Stomach (tissue), 9 donors: ENCODE results near the gene MESD. TPM values are rescaled to one million over a fixed set of nuclear protein-coding genes. Genes with fewer than 3 reads are reported as not detected.

Source experiments
- DNase-seq, 2 donors: peaks; one replicate each; pipeline versions ENCODE4 v3.0.0 to v3.0.0-alpha.2; 2013 to 2019
- H3K27ac ChIP-seq, 5 donors: fragments of 200-600 bp in 4 of 5; sonication (generic) in 4 of 5; one replicate each; pipeline ENCODE4 v1.5.1; 2013 to 2019; ENCODE audit warnings: mild to moderate bottlenecking in 1 of 5, moderate library complexity in 1 of 5
- H3K27me3 ChIP-seq, 3 donors: fragments of 200-600 bp; sonication (generic); one replicate each; pipeline ENCODE4 v1.5.1; 2017 to 2019; ENCODE audit warnings: mixed run types in 1 of 3
- H3K36me3 ChIP-seq, 4 donors: fragments of 200-600 bp; sonication (generic); 1 replicate in 3 of 4; 2 replicates in 1 of 4; pipeline ENCODE4 v1.5.1; 2016 to 2019
- H3K4me1 ChIP-seq, 4 donors: fragments of 200-600 bp; sonication (generic); one replicate each; pipeline ENCODE4 v1.5.1; 2016 to 2019
- H3K4me3 ChIP-seq, 4 donors: fragments of 200-600 bp; sonication (generic) in 3 of 4; one replicate each; pipeline ENCODE4 v1.5.1; 2016 to 2019; ENCODE audit warnings: mild to moderate bottlenecking in 1 of 4
- H3K9me3 ChIP-seq, 4 donors: fragments of 200-600 bp; sonication (generic); one replicate each; pipeline ENCODE4 v1.5.1; 2016 to 2019
- CTCF ChIP-seq, 7 experiments: fragments of 450-650 bp in 4 of 7; fragments of 200-600 bp in 3 of 7; sonication (generic) in 3 of 7; IDR thresholded peaks; one replicate each; pipeline ENCODE4 v1.5.1; 2016 to 2019; ENCODE audit warnings: antibody characterized with exemption in 7 of 7, control low read depth in 2 of 7, mild to moderate bottlenecking in 1 of 7
- EP300 ChIP-seq: sonication (generic); formaldehyde crosslinking; IDR thresholded peaks from one replicate; pipeline ENCODE4 v1.6.1; 2017; ENCODE audit warnings: antibody characterized with exemption
- POLR2A ChIP-seq, 4 donors: fragments of 450-650 bp; IDR thresholded peaks; one replicate each; pipeline ENCODE4 v1.6.1; 2016; ENCODE audit warnings: antibody characterized with exemption in 4 of 4, control low read depth in 2 of 4, mild to moderate bottlenecking in 1 of 4, moderate library complexity in 1 of 4
- POLR2AphosphoS5 ChIP-seq, 3 donors: sonication (generic); formaldehyde crosslinking; IDR thresholded peaks; one replicate each; pipeline ENCODE4 v1.6.1; 2016; ENCODE audit warnings: antibody characterized with exemption in 3 of 3
- WGBS, 5 donors: extraction: QIAGEN DNeasy Blood & Tissue Kit in 3 of 5; methylation state at CpG; one replicate each; pipeline versions ENCODE4 v1.1.5 to v1.1.7; 2013 to 2018; 5-methylcytosine and 5-hydroxymethylcytosine counted together
- intact Hi-C: fragments of 100-400 bp; cut with DNase I; formaldehyde crosslinking; loops from one replicate; pipeline ENCODE4 v1.15.1; 2023; ENCODE audit warnings: low total_unique reads
- polyA plus RNA-seq, 3 donors: library from polyadenylated mRNA; stranded (reverse); fragments of 200-250 nt; gene quantifications; one replicate each; pipeline ENCODE4 v1.2.3, GENCODE V29; 2013
- total RNA-seq, 5 donors: library from RNA; depleted of rRNA; stranded (reverse); fragments of >200 nt; gene quantifications; one replicate each; pipeline versions ENCODE4 v1.1.0 to v1.2.3, GENCODE V29; 2014 to 2016
- donor health status: healthy with polysubstance abuse.
- donor health status: Bipolar disorder and iron deficiency.
- donor health status: healthy.

The MESD gene
- total and polyA plus RNA-seq, 8 donors = 5.5 to 34.8 (median 15.7) TPM

- no peaks in the 10 kb centered on the region for H3K27me3 ChIP-seq
- peak overlapping the region; percentile 98 to 100 (median 98) for H3K27ac ChIP-seq
- H3K9me3 ChIP-seq = no peaks in the 10 kb centered on the region
- intact Hi-C loops = no loop called here
- TF ChIP-seq EP300 = no peak
- TF ChIP-seq POLR2AphosphoS5 (IDR thresholded peaks at IDR 0.05) = no peak
- TF ChIP-seq CTCF (IDR thresholded peaks at IDR 0.05) = no peak
- no peak for TF ChIP-seq POLR2A (IDR thresholded peaks at IDR 0.05)
- peaks cover 21 to 65% (median 51%) of the 10 kb centered on the region in 4 donors for H3K4me1 ChIP-seq
- DNase-seq = no peak
- 0 to 5% (median 4%) methylated on average over 10 to 42 of the region's 42 CpGs for WGBS, 5 donors
- H3K36me3 ChIP-seq = peaks cover 6 to 17% (median 14%) of the 10 kb centered on the region in 4 donors
- peak overlapping the region; percentile 73 to 95 (median 89) for H3K4me3 ChIP-seq
Measured at GRCh38 chr15:81002009-81002330, 12.4 kb upstream of the MESD start.

GRCh38 chr15:81001152-81002008 is 11.8 kb upstream of the MESD start:
- intact Hi-C loops = no loop called here
- Histone ChIP-seq H3K9me3 (no peaks in the 10 kb centered on the region), H3K36me3 (peaks cover 6 to 17% (median 14%) of the 10 kb centered on the region in 4 donors), H3K4me1 (peaks cover 21 to 65% (median 50%) of the 10 kb centered on the region in 4 donors), H3K4me3 (peak overlapping the region; percentile 73 to 95 (median 89)), H3K27me3 (no peaks in the 10 kb centered on the region), H3K27ac (peak overlapping the region; percentile 98 to 100 (median 98))
- WGBS, 5 donors = 0 to 1% (median 0%) methylated on average over 17 to 102 of the region's 110 CpGs
- DNase-seq = peak; percentile 65 to 82
- peak in 2 of 3 donors; percentile 35 to 39 for TF ChIP-seq POLR2AphosphoS5 (IDR thresholded peaks at IDR 0.05)
- no peak for TF ChIP-seq EP300

- peak; percentile 89 to 99 (median 99) for TF ChIP-seq POLR2AphosphoS5 (IDR thresholded peaks at IDR 0.05)
- no peak for TF ChIP-seq EP300
- peak in 3 of 4 donors; percentile 45 to 90 (median 81) for TF ChIP-seq POLR2A (IDR thresholded peaks at IDR 0.05)
- Histone ChIP-seq H3K27me3 (no peaks in the 10 kb centered on the region), H3K4me3 (peak within 1 kb of the TSS; percentile 73 to 95 (median 89)), H3K27ac (peak within 1 kb of the TSS; percentile 98 to 100 (median 98)), H3K36me3 (peaks cover 6 to 17% (median 14%) of the 10 kb centered on the region in 4 donors), H3K4me1 (peaks cover 21 to 58% (median 47%) of the 10 kb centered on the region in 4 donors), H3K9me3 (no peaks in the 10 kb centered on the region)
- DNase-seq = peak; percentile 90 to 97
- intact Hi-C loops = no loop called here
- 0 to 1% (median 0%) methylated on average over 39 to 66 of the region's 66 CpGs for WGBS, 5 donors
Measured at GRCh38 chr15:81000624-81001151, 11.1 kb upstream of the MESD start, which contains the start of gene TLNRD1. Gene TLNRD1 (plus strand): TSS chr15:81000923. CDS start chr15:81002272, 1,349 bp downstream.

- no peak for DNase-seq
- H3K27me3 ChIP-seq = no peaks in the 10 kb centered on the region
- intact Hi-C loops = no loop called here
- peak overlapping the region; percentile 98 to 100 (median 98) for H3K27ac ChIP-seq
- H3K36me3 ChIP-seq = peaks cover 6 to 17% (median 14%) of the 10 kb centered on the region in 4 donors
- 1 to 3% (median 2%) methylated on average over 18 to 21 of the region's 21 CpGs for WGBS, 5 donors
- peaks cover 21 to 53% (median 44%) of the 10 kb centered on the region in 4 donors for H3K4me1 ChIP-seq
- TF ChIP-seq POLR2AphosphoS5 (IDR thresholded peaks at IDR 0.05) (no peak), POLR2A (IDR thresholded peaks at IDR 0.05) (no peak), CTCF (IDR thresholded peaks at IDR 0.05) (no peak), EP300 (no peak)
- peak overlapping the region; percentile 73 to 95 (median 89) for H3K4me3 ChIP-seq
- H3K9me3 ChIP-seq = no peaks in the 10 kb centered on the region
Measured at GRCh38 chr15:81000144-81000623, 10.6 kb upstream of the MESD start.

GRCh38 chr15:80999623-81000036 is 10.0 kb upstream of the MESD start:
- TF ChIP-seq CTCF (IDR thresholded peaks at IDR 0.05) (no peak), POLR2AphosphoS5 (IDR thresholded peaks at IDR 0.05) (peak in 2 of 3 donors; percentile 68 to 78)
- intact Hi-C loops = no loop called here
- Histone ChIP-seq H3K27me3 (no peaks in the 10 kb centered on the region), H3K4me1 (peaks cover 21 to 48% (median 43%) of the 10 kb centered on the region in 4 donors), H3K4me3 (peak overlapping the region; percentile 73 to 95 (median 89)), H3K27ac (peak overlapping the region; percentile 63 to 100 (median 98)), H3K36me3 (peaks cover 6 to 17% (median 14%) of the 10 kb centered on the region in 4 donors), H3K9me3 (no peaks in the 10 kb centered on the region)
- 14 to 36% (median 18%) methylated on average over 13 of the region's 13 CpGs for WGBS, 5 donors
- DNase-seq = peak; percentile 78 to 82
